Germinal center (tissue), 1 donor: ENCODE measurements around the gene GDI1.

Experiments
- DNase-seq: peaks from one replicate; pipeline ENCODE4 v3.0.0; 2012; ENCODE audit warnings: mixed read lengths, low spot score

Gene GDI1

GRCh38 chrX:154481911-154482601, 45.1 kb downstream of the GDI1 start:
- DNase-seq = no peak

DNA sequence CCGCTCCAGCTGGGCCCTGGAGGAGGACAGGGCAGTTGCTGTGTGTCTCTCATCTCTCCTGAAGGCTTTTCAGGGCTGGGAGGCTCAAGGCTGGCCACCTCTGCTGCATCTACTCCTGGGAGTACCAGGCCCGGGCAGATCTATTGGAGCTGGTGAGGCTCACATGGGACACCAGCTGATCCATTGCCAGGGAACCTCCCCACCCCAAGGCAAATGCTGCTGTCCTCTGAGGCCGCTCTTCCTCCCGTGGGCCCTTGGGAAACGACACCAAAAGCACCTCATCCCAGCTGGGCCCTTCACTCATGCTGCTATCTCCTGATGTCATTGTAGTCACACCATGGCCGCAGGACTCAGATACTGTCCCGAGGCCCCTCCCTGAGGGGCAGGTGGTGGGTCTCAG, 45.8 kb downstream of the GDI1 start:
- no peak for DNase-seq

GRCh38 chrX:154483325-154483724, 46.4 kb downstream of the GDI1 start:
- no peak for DNase-seq

- DNase-seq = no peak
Observed at GRCh38 chrX:154484255-154485149, 47.5 kb downstream of the GDI1 start.

GRCh38 chrX:154485150-154486051, 48.4 kb downstream of the GDI1 start:
- no peak for DNase-seq

DNA sequence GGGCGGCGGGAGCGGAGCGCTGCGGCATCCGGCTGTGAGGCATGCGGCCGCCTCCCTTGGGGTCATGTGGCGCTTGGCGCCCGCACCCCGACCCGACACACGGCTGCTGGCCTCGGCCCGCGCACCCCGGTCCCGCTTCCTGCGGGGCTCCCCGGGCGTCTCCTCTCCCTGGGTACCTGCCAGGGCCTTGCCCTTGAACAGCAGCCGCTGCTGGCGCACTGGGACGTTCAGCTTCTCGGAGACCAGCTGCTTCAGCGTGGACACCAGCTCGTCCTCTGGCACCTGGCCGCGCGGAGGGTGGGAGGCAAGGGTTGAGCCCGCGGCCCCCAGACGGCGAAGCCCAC, 49.1 kb downstream of the GDI1 start:
- DNase-seq = peak; percentile 14

DNA sequence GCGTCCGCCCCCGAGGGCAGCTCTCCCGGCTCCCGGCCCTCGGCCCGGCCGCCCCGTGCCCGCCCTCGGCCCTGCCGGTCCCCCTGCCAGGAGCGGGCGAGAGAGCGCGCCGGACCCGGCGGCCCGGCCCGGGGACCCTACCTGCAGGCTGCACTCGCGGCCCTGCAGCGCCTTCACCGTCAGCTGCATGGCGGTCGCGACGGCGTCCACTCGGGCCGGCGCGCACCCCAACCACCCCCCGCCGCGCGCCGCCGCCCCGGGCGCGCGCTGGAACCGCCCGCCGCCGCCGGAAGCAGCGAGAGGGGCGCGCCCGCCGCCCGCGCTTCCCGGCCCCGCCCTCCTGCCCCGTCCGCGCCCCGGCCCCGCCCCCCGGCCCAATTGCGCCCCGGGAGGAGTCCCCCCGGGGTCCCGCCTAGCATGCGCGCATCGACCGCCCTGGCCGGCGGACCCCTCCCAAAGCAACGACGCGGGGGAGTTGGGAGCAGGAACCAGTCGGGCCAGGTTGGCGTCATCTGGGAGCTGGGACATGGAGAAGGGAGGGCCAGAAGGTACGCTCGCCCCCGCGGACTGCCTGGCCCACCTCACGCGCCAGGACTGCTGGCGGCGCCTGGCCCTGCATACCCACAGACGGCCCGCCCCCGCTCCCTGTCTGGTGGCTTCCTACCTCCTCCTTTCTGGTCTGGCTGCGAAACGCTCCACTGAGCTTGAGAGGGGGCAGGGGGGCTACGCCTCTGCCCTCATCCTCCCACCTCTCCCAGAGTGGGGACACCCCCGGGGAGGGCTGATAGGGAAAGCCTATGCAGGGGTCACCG, 49.6 kb downstream of the GDI1 start, which contains the start of gene UBL4A:
TSS of gene UBL4A (minus strand) at position 220 of the 812 bp plus-strand sequence. CDS start at position 189, 31 bp downstream.
- DNase-seq = peak; percentile 73

DNA sequence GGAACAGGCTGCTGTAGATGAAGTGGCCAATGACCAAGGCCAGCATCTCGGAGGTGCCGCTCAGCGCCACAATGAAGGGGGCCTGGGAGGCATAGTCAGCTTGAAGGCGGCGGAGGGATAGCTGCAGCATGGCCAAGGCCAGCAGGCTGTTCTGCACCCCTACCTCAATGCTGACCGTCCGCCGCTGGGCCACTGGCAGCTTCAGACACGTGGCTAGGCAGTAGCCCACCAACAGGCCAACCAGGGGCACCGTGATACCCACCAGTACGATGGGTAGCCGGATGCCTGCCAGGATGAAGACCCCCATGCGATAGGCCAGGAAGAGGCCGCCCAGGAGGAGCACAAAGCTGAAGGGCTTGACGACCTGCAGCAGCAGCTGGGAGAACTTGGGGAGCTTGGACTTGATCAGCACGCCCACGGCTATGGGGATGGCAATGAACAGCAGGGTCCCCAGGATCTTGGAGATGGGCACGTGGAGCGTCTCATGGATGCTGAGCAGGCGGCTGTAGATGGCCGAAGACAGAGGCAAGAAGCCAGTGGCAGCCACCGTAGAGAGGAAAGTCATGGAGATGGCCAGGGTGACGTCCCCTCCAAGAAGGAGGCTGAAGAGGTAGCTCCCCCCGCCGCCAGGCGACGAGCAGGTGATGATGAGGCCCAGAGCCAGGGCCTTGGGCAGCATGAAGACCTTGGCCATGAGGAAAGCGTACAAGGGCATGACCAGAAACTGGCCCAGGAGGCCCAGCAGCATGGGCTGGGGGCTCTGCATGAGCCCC, 50.8 kb downstream of the GDI1 start:
- no peak for DNase-seq

DNA sequence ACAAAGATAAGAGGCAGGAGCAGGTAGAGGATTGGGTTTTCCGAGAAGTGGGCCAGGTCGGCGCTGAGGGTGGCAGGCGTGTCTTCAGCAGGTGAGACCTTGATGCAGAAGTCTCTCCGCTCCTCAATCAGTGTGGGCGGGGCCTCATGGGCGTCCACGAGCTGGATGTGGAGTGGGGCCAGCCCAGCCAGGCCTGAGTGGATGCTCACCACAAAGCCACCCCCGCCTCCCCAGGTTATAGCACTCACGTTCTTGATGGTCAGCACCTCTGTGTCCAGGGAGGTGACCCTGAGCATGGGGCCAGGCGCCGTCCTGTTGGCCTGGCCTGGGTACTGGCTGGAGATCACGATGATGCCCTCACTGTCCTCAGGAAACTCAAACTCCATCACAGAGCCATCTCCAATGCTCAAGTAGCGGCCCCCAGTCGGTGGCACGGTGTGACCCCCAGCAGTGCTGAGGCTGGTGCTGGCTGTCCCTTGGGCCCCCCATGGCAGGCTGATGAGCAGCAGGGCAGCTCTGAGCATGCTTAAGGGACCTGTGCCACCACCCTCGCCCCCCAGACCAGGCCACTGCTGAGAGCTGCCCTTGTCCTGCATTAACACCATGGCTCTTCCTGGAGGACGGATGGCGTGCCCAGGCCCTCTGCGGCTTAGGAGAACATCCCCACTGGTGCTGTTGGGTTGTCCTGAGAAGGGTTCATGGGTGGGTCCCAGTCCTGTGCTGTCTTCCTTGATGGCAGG, 51.6 kb downstream of the GDI1 start:
- no peak for DNase-seq

GRCh38 chrX:154489182-154489581, 52.2 kb downstream of the GDI1 start:
- no peak for DNase-seq

DNA sequence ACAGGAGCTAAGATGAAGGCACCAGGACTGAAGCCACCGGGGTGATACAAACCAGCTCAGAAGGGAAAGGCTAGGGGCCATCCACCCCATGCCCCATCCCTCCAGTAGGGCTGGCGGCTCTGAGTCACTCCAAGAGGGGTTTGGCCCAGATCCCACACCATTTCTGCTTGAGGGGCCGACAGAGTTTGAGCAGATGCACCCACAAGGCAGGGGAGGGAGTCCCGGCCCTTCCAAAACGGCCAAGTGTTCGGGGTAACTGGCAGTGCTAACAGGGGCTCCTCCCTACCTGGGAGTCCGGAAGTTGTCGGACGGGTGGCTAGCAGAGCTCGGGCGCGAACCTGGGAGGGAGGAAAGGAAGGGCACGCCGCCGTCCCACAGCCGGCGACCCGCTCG, 53.1 kb downstream of the GDI1 start:
- DNase-seq = peak; percentile 10

DNA sequence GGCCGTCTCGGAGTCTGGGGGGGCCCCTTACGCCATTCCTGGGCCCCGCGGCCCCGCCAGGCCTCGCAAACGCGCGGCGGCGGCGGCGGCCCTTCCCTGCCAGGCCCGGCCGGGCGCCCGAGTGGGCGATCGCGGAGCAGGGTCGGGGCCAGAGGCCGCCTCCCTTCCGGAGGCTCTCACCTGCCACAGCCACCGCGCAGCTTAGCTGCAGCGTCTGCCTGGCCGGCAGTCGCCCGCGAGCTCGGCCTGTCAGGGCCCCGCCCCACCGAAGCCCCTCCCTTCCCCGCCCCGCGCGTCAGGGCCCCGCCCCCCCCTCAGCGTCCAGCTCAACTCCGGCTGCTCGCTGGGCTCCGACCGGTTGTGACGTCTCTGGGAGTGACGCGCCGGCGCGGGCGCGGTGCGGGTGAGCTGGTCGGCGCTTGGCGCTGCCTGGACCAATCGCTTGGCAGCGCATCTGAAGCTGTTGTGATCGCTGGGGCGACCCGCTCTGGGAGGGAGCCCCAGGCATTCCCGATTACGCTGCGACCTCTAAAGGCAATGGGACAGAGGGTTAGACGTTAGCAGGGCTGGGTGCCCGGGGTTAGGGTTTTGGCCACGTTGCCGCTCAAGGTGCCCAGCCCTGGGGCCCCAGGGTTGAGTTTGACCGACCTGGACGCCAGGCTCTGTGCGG, 53.6 kb downstream of the GDI1 start, which contains the start of gene SLC10A3:
TSS of gene SLC10A3 (minus strand) at position 216 of the 670 bp plus-strand sequence. CDS start 1,689 bp downstream, outside the sequence.
- peak; percentile 90 for DNase-seq
